Endothelial cell of umbilical vein (primary cell): ENCODE data around the gene RNF25. TPM values are rescaled to one million over a fixed set of nuclear protein-coding genes. Genes with fewer than 3 reads are reported as not detected.

Source experiments
- BruUV-seq: library from RNA; stranded (reverse); fragments of 400-500 nt; replicated peaks from 2 replicates; lab custom pipeline; 2021; lab: Mats Ljungman, UMichigan
- CTCF ChIA-PET: fragments of 300-600, 350-600 bp; sonication (Branson Sonifier 250); formaldehyde crosslinking; loops from one replicate; lab custom pipeline; 2021; ENCODE audit warnings: antibody characterized with exemption, inconsistent platforms; lab: Charles Lee
- POLR2A ChIA-PET: fragments of 300-600, 350-600 bp; sonication (Branson Sonifier 250); formaldehyde crosslinking; loops from one replicate; lab custom pipeline; 2021; ENCODE audit warnings: antibody characterized with exemption, inconsistent platforms; lab: Charles Lee
- DNase-seq: peaks from one replicate; pipeline ENCODE4 v3.0.0-alpha.2; 2011; ENCODE audit warnings: low read depth, low spot score
- FAIRE-seq: peaks from 2 replicates; lab custom pipeline; 2011; peaks lifted over from hg19 to GRCh38; lab: Jason Lieb, UNC
- H2AFZ ChIP-seq: 2 replicates; pipeline ENCODE4 v1.6.0; 2012; ENCODE audit warnings: low read depth, low read length, control low read depth, inconsistent platforms
- H3K27ac ChIP-seq: 2 replicates; pipeline ENCODE4 v1.5.1; 2011; ENCODE audit warnings: low read depth, mild to moderate bottlenecking, control low read depth, low read length, moderate library complexity; ENCODE audit not compliant: insufficient read depth
- H3K27me3 ChIP-seq, 2 experiments: 2 replicates each; pipeline versions ENCODE4 v1.6.0 to v1.6.1; 2011; ENCODE audit warnings: low read length in 2 of 2, mixed read lengths in 1 of 2; ENCODE audit not compliant: control insufficient read depth in 2 of 2, insufficient read depth in 2 of 2
- H3K36me3 ChIP-seq, 2 experiments: 2 replicates in 1 of 2; 3 replicates in 1 of 2; pipeline ENCODE4 v1.5.1; 2011; ENCODE audit warnings: low read length in 2 of 2, mild to moderate bottlenecking in 1 of 2, moderate library complexity in 1 of 2; ENCODE audit not compliant: control insufficient read depth in 2 of 2, insufficient read depth in 2 of 2; ENCODE audit errors: extremely low read depth in 1 of 2
- H3K4me1 ChIP-seq: 3 replicates; pipeline ENCODE4 v1.5.1; 2011; ENCODE audit warnings: mild to moderate bottlenecking, low read length; ENCODE audit not compliant: control insufficient read depth, insufficient read depth; ENCODE audit errors: extremely low read depth
- H3K4me2 ChIP-seq: 2 replicates; pipeline ENCODE4 v1.6.1; 2011; ENCODE audit warnings: low read length, control low read depth, mixed read lengths; ENCODE audit not compliant: insufficient read depth
- H3K4me3 ChIP-seq, 3 experiments: fragments of 200-600 bp in 1 of 3; sonication (generic), shearing (Covaris generic) in 1 of 3; replicated peaks in 1 of 3; 2 replicates each; pipeline ENCODE4 v1.5.1; 2011 to 2016; ENCODE audit warnings: control low read depth in 3 of 3, low read length in 3 of 3, mild to moderate bottlenecking in 2 of 3, inconsistent platforms in 1 of 3, low read depth in 1 of 3, moderate library complexity in 1 of 3; ENCODE audit not compliant: insufficient read depth in 1 of 3
- H3K79me2 ChIP-seq: 2 replicates; pipeline ENCODE4 v1.6.0; 2012; ENCODE audit warnings: low read length, inconsistent platforms; ENCODE audit not compliant: control insufficient read depth, insufficient read depth
- H3K9ac ChIP-seq: replicated peaks from 2 replicates; pipeline ENCODE3; 2011; ENCODE audit warnings: low read length, control low read depth; ENCODE audit not compliant: insufficient read depth; ENCODE audit errors: extremely low read depth
- H3K9me1 ChIP-seq: replicated peaks from 3 replicates; pipeline ENCODE4 v1.6.0; 2011; ENCODE audit warnings: mild to moderate bottlenecking, low read length; ENCODE audit not compliant: control insufficient read depth, insufficient read depth; ENCODE audit errors: extremely low read depth
- H3K9me3 ChIP-seq: replicated peaks from 2 replicates; pipeline ENCODE4 v1.5.1; 2012; ENCODE audit warnings: low read length, inconsistent platforms; ENCODE audit not compliant: control insufficient read depth, insufficient read depth
- H4K20me1 ChIP-seq: replicated peaks from 2 replicates; pipeline ENCODE3; 2011; ENCODE audit warnings: mild to moderate bottlenecking, low read length; ENCODE audit not compliant: control insufficient read depth, insufficient read depth; ENCODE audit errors: extremely low read depth
- CTCF ChIP-seq, 2 donors: IDR thresholded peaks; 1 replicate in 1 of 2; 2 replicates in 1 of 2; pipeline ENCODE4 v1.5.1; 2011; ENCODE audit warnings: low read length in 2 of 2, mild to moderate bottlenecking in 2 of 2, moderate library complexity in 2 of 2, control low read depth in 1 of 2, inconsistent platforms in 1 of 2, low read depth in 1 of 2; ENCODE audit not compliant: insufficient read depth in 1 of 2; ENCODE audit errors: extremely low read depth in 1 of 2
- EZH2 ChIP-seq: IDR thresholded peaks from 2 replicates; pipeline ENCODE4 v1.6.1; 2012; ENCODE audit warnings: borderline replicate concordance, low read depth, mild to moderate bottlenecking, moderate library complexity, low read length, inconsistent platforms; ENCODE audit not compliant: severe bottlenecking
- FOS ChIP-seq: IDR thresholded peaks from 2 replicates; pipeline ENCODE4 v1.6.1; 2011; ENCODE audit warnings: mild to moderate bottlenecking, low read length, moderate library complexity, borderline replicate concordance; ENCODE audit not compliant: insufficient read depth
- GATA2 ChIP-seq: IDR thresholded peaks from 2 replicates; pipeline ENCODE4 v1.7.0; 2011; ENCODE audit warnings: low read depth, mild to moderate bottlenecking, moderate library complexity, mixed read lengths, low read length; ENCODE audit not compliant: insufficient read length, insufficient read depth
- JUN ChIP-seq: IDR thresholded peaks from 2 replicates; pipeline ENCODE4 v1.6.1; 2011; ENCODE audit warnings: borderline replicate concordance, low read depth; ENCODE audit not compliant: insufficient read length, insufficient read depth
- MYC ChIP-seq: IDR thresholded peaks from one replicate; pipeline ENCODE4 v1.6.1; 2011; ENCODE audit warnings: mild to moderate bottlenecking, low read depth, low read length
- POLR2A ChIP-seq: IDR thresholded peaks from 2 replicates; pipeline ENCODE4 v1.6.1; 2012; ENCODE audit warnings: low read depth, mild to moderate bottlenecking, control low read depth, low read length
- POLR2AphosphoS5 ChIP-seq: IDR thresholded peaks from 2 replicates; pipeline ENCODE4 v1.6.1; 2012; ENCODE audit warnings: low read depth, mild to moderate bottlenecking, control low read depth, low read length, moderate library complexity; ENCODE audit not compliant: insufficient read depth
- dilution Hi-C: fragments of 300-500 bp; cut with MboI; formaldehyde crosslinking; loops from one replicate; pipeline ENCODE4 v1.15.0; 2019; ENCODE audit warnings: low sequenced_read_pairs; ENCODE audit not compliant: extremely low pct_ligation_motif_present
- intact Hi-C: fragments of 100-400 bp; cut with micrococcal nuclease; formaldehyde crosslinking; loops from one replicate; pipeline ENCODE4 v1.10.0; 2022
- polyA plus RNA-seq, 4 experiments: library from polyadenylated mRNA; depleted of rRNA in 3 of 4; stranded (reverse) in 3 of 4; unstranded in 1 of 4; fragments of >200 nt; gene quantifications; 2 replicates each; pipeline versions ENCODE4 v1.2.1 to v1.2.3, GENCODE V29; 2011 to 2012; ENCODE audit warnings: missing spikeins in 1 of 4
- total RNA-seq: library from RNA; stranded (reverse); gene quantifications from 2 replicates; pipeline ENCODE4 v1.2.3, GENCODE V29; 2021
- TF ChIP-seq, protein P1 (sequence below): IDR thresholded peaks from 2 replicates; pipeline ENCODE4 v1.6.1; 2011; ENCODE audit not compliant: insufficient read depth, insufficient read length

Gene RNF25
- total and polyA plus RNA-seq, 2 donors (not counting 3 experiments of a cell fraction or from before 2014, with no cell fraction given) = 38.2 to 61.1 TPM

GRCh38 chr2:218708086-218708485 lies 36.3 kb upstream of the RNF25 start:
- Histone ChIP-seq H2AFZ (no peak overlapping the region), H3K4me2 (no peak overlapping the region), H3K79me2 (peaks cover 19% of the 10 kb centered on the region), H3K9me1 (no peaks in the 10 kb centered on the region), H4K20me1 (no peaks in the 10 kb centered on the region), H3K4me3 (no peak overlapping the region), H3K27me3 (no peaks in the 10 kb centered on the region), H3K9ac (no peak overlapping the region), H3K36me3 (no peaks in the 10 kb centered on the region), H3K9me3 (no peaks in the 10 kb centered on the region), H3K4me1 (peaks cover 14% of the 10 kb centered on the region), H3K27ac (no peak overlapping the region)
- intact Hi-C loops = no loop called here
- DNase-seq = no peak
- ChIA-PET POLR2A (no interaction called here), CTCF (interaction anchor here (0.6 to 2.7 kb wide), 4 partner anchors 21 to 139 kb away, joined by 3 to 15 read pairs (median 7); partner anchors contain the start of genes RNF25 and STK36)
- TF ChIP-seq MYC = no peak
- TF ChIP-seq GATA2 = no peak
- TF ChIP-seq FOS = no peak
- TF ChIP-seq, protein P1, sequence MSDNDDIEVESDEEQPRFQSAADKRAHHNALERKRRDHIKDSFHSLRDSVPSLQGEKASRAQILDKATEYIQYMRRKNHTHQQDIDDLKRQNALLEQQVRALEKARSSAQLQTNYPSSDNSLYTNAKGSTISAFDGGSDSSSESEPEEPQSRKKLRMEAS = no peak
- no peak for TF ChIP-seq POLR2AphosphoS5
- TF ChIP-seq CTCF (IDR thresholded peaks at IDR 0.05; ENCODE audit: extremely low read depth in 1 of 2, insufficient read depth in 1 of 2, low read depth in 1 of 2, low read length in 2 of 2) = no peak
- TF ChIP-seq EZH2 = no peak
- TF ChIP-seq JUN = no peak
- TF ChIP-seq POLR2A = no peak
- dilution Hi-C loops = no loop called here
- BruUV-seq = no TSS peak
- no peak for FAIRE-seq
